Measurements from ENCODE around the gene AK3.

AK3 gene

GRCh38 chr9:4713849-4714248, 27.2 kb downstream of the AK3 start:
- TF ChIP-seq CTCF (IDR thresholded peaks at IDR 0.05) = no peak
- Histone ChIP-seq H3K9me3 (no peaks in the 10 kb centered on the region), H3K27ac (no peak overlapping the region), H3K4me3 (ENCODE audit: low read depth in 1 of 2, low read length in 1 of 2) (no peak overlapping the region), H3K36me3 (peaks cover 42% of the 10 kb centered on the region), H3K4me1 (ENCODE audit: control insufficient read depth in 1 of 2, insufficient read depth in 1 of 2, low read depth in 1 of 2, low read length in 1 of 2) (no peaks in the 10 kb centered on the region), H3K27me3 (no peaks in the 10 kb centered on the region)

GRCh38 chr9:4709380-4709779, 31.6 kb downstream of the AK3 start:
- no peak for TF ChIP-seq CTCF (IDR thresholded peaks at IDR 0.05)
- Histone ChIP-seq H3K27ac (no peak overlapping the region), H3K27me3 (no peaks in the 10 kb centered on the region), H3K36me3 (peaks cover 14% of the 10 kb centered on the region), H3K9me3 (no peaks in the 10 kb centered on the region), H3K4me3 (ENCODE audit: low read depth in 1 of 2, low read length in 1 of 2) (no peak overlapping the region), H3K4me1 (ENCODE audit: control insufficient read depth in 1 of 2, insufficient read depth in 1 of 2, low read depth in 1 of 2, low read length in 1 of 2) (no peaks in the 10 kb centered on the region)

- H3K27me3 ChIP-seq = no peaks in the 10 kb centered on the region
- TF ChIP-seq CTCF (IDR thresholded peaks at IDR 0.05) = no peak
- peaks cover 29% of the 10 kb centered on the region for H3K36me3 ChIP-seq
- no peak overlapping the region for H3K27ac ChIP-seq
- no peak overlapping the region for H3K4me3 ChIP-seq (ENCODE audit: low read depth in 1 of 2, low read length in 1 of 2)
- H3K9me3 ChIP-seq = no peaks in the 10 kb centered on the region
- H3K4me1 ChIP-seq (ENCODE audit: control insufficient read depth in 1 of 2, insufficient read depth in 1 of 2, low read depth in 1 of 2, low read length in 1 of 2) = no peaks in the 10 kb centered on the region
These were observed 33.9 kb downstream of the AK3 start for GRCh38 chr9:4706971-4707622.

- H3K4me1 ChIP-seq (ENCODE audit: control insufficient read depth in 1 of 2, insufficient read depth in 1 of 2, low read depth in 1 of 2, low read length in 1 of 2) = no peaks in the 10 kb centered on the region
- H3K4me3 ChIP-seq (ENCODE audit: low read depth in 1 of 2, low read length in 1 of 2) = no peak overlapping the region
- TF ChIP-seq CTCF (IDR thresholded peaks at IDR 0.05) = no peak
- H3K27me3 ChIP-seq = no peaks in the 10 kb centered on the region
- no peak overlapping the region for H3K27ac ChIP-seq
- peaks cover 32% of the 10 kb centered on the region for H3K36me3 ChIP-seq
- H3K9me3 ChIP-seq = no peaks in the 10 kb centered on the region
These were observed 35.0 kb downstream of the AK3 start for GRCh38 chr9:4706021-4706420.

GRCh38 chr9:4704129-4704528, 36.9 kb downstream of the AK3 start:
- H3K27ac ChIP-seq = no peak overlapping the region
- H3K9me3 ChIP-seq = no peaks in the 10 kb centered on the region
- H3K4me1 ChIP-seq (ENCODE audit: control insufficient read depth in 1 of 2, insufficient read depth in 1 of 2, low read depth in 1 of 2, low read length in 1 of 2) = no peaks in the 10 kb centered on the region
- no peaks in the 10 kb centered on the region for H3K27me3 ChIP-seq
- no peak overlapping the region for H3K4me3 ChIP-seq (ENCODE audit: low read depth in 1 of 2, low read length in 1 of 2)
- no peak for TF ChIP-seq CTCF (IDR thresholded peaks at IDR 0.05)
- peaks cover 35% of the 10 kb centered on the region for H3K36me3 ChIP-seq
